Cardiac muscle cell (in vitro differentiated cells and primary cell): Measurements from ENCODE around the gene SEC23A. TPM values are rescaled to one million over a fixed set of nuclear protein-coding genes. Genes with fewer than 3 reads are reported as not detected.
"Not testable (repeated sequence)": the region's sequence is repeated elsewhere in the genome, so short reads cannot be mapped to it uniquely, and the experiment has no call there.

Experiments used
- DNase-seq, 2 donors: peaks; one replicate each; pipeline versions ENCODE4 v3.0.0 to v3.0.0-alpha.2; 2010 to 2017; ENCODE audit warnings: low read depth in 1 of 2, low spot score in 1 of 2
- H3K27ac ChIP-seq: fragments of 200-600 bp; sonication (generic); 2 replicates; pipeline ENCODE4 v1.5.1; 2016
- H3K27me3 ChIP-seq: fragments of 200-600 bp; sonication (generic); 2 replicates; pipeline ENCODE4 v1.6.0; 2016; ENCODE audit warnings: control low read depth
- H3K36me3 ChIP-seq: fragments of 200-600 bp; sonication (generic); 2 replicates; pipeline ENCODE4 v1.5.1; 2016; ENCODE audit warnings: control low read depth
- H3K4me1 ChIP-seq: fragments of 200-600 bp; sonication (generic); 2 replicates; pipeline ENCODE4 v1.8.1; 2017; ENCODE audit warnings: low read depth, mild to moderate bottlenecking, mixed run types
- H3K4me3 ChIP-seq: fragments of 200-600 bp; sonication (generic); 2 replicates; pipeline ENCODE4 v1.5.1; 2016; ENCODE audit warnings: mild to moderate bottlenecking
- H3K9me3 ChIP-seq: fragments of 200-600 bp; sonication (generic); 2 replicates; pipeline ENCODE4 v1.5.1; 2017; ENCODE audit warnings: low read depth, mild to moderate bottlenecking, control low read depth
- polyA plus RNA-seq: library from polyadenylated mRNA; unstranded; fragments of >200 nt; fragmentation: Nextera tagmentation; extraction: Ambion mirVana; gene quantifications from 2 replicates; pipeline ENCODE4 v1.2.1, GENCODE V29; 2016
- total RNA-seq: library from RNA; depleted of rRNA; stranded (reverse); fragments of >200 nt; gene quantifications from 2 replicates; pipeline ENCODE4 v1.2.3, GENCODE V29; 2016
- TF ChIP-seq, protein P1 (sequence below): IDR thresholded peaks from 2 replicates; pipeline ENCODE4 v1.5.1; 2012; ENCODE audit warnings: low read depth, mild to moderate bottlenecking, low read length

The SEC23A gene
- total and polyA plus RNA-seq, 2 experiments from 2014 or later, result 74.1 to 131 TPM

DNA sequence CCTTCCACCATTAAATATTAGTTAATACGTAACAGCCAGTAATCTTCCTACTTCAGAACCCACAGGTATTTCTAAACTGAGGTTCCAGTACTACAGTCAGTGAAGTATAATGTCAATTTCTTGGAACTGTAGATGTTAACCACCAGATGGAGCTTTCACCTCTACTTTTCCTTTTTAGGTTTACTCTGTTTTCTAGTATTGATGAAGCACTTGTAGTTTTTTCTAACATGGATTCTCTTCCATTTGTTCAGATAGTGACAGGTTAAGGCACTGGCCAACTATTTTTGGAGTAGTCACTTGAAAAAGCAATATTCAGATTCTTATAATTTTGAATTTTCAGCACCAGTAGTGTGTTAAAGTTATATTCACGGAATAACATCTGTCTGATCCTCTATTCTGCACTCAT, 4.6 kb upstream of the SEC23A start:
- peak; percentile 16 to 61 for DNase-seq
- H3K4me3 ChIP-seq, result no peak overlapping the region
- H3K27me3 ChIP-seq, result no peaks in the 10 kb centered on the region
- H3K4me1 ChIP-seq, result peaks cover 4% of the 10 kb centered on the region
- H3K27ac ChIP-seq, result no peak overlapping the region
- H3K36me3 ChIP-seq, result no peaks in the 10 kb centered on the region
- H3K9me3 ChIP-seq, result no peaks in the 10 kb centered on the region
- TF ChIP-seq, protein P1, sequence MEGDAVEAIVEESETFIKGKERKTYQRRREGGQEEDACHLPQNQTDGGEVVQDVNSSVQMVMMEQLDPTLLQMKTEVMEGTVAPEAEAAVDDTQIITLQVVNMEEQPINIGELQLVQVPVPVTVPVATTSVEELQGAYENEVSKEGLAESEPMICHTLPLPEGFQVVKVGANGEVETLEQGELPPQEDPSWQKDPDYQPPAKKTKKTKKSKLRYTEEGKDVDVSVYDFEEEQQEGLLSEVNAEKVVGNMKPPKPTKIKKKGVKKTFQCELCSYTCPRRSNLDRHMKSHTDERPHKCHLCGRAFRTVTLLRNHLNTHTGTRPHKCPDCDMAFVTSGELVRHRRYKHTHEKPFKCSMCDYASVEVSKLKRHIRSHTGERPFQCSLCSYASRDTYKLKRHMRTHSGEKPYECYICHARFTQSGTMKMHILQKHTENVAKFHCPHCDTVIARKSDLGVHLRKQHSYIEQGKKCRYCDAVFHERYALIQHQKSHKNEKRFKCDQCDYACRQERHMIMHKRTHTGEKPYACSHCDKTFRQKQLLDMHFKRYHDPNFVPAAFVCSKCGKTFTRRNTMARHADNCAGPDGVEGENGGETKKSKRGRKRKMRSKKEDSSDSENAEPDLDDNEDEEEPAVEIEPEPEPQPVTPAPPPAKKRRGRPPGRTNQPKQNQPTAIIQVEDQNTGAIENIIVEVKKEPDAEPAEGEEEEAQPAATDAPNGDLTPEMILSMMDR, result peak; percentile 55

- not testable (repeated sequence) for H3K27me3 ChIP-seq, DNase-seq, H3K9me3 ChIP-seq, H3K36me3 ChIP-seq, H3K4me1 ChIP-seq
- Histone ChIP-seq H3K27ac (peak overlapping the region; percentile 96), H3K4me3 (peak overlapping the region; percentile 55)
Measured at GRCh38 chr14:39104078-39104801, 1.2 kb upstream of the SEC23A start.

GRCh38 chr14:39102265-39102968, 618 bp downstream of the SEC23A start:
- Histone ChIP-seq H3K27me3 (no peaks in the 10 kb centered on the region), H3K4me3 (peak overlapping the region; percentile 55), H3K9me3 (no peaks in the 10 kb centered on the region), H3K36me3 (no peaks in the 10 kb centered on the region), H3K4me1 (peaks cover 19% of the 10 kb centered on the region), H3K27ac (peak overlapping the region; percentile 96)
- TF ChIP-seq, protein P1, result no peak
- DNase-seq, result peak in 1 of 2 donors; percentile 57

- H3K27ac ChIP-seq, result no peak overlapping the region
- DNase-seq, result no peak
- no peak overlapping the region for H3K4me3 ChIP-seq
- H3K4me1 ChIP-seq, result peaks cover 24% of the 10 kb centered on the region
- no peaks in the 10 kb centered on the region for H3K9me3 ChIP-seq
- H3K36me3 ChIP-seq, result peaks cover 12% of the 10 kb centered on the region
- TF ChIP-seq, protein P1, result no peak
- no peaks in the 10 kb centered on the region for H3K27me3 ChIP-seq
Measured at GRCh38 chr14:39099748-39100147, 3.3 kb downstream of the SEC23A start.

- not testable (repeated sequence) for DNase-seq, H3K4me3 ChIP-seq, H3K27ac ChIP-seq, H3K27me3 ChIP-seq, H3K9me3 ChIP-seq
- Histone ChIP-seq H3K36me3 (peaks cover 16% of the 10 kb centered on the region), H3K4me1 (peaks cover 24% of the 10 kb centered on the region)
Measured at GRCh38 chr14:39099215-39099614, 3.8 kb downstream of the SEC23A start.

GRCh38 chr14:39097159-39097558, 5.9 kb downstream of the SEC23A start:
- no peak overlapping the region for H3K4me3 ChIP-seq
- peak; percentile 2 to 61 for DNase-seq
- TF ChIP-seq, protein P1, result no peak
- peak overlapping the region; percentile 45 for H3K27ac ChIP-seq
- H3K27me3 ChIP-seq, result no peaks in the 10 kb centered on the region
- peaks cover 33% of the 10 kb centered on the region for H3K36me3 ChIP-seq
- H3K4me1 ChIP-seq, result peaks cover 21% of the 10 kb centered on the region
- H3K9me3 ChIP-seq, result no peaks in the 10 kb centered on the region
